ENCODE results near the gene CNTNAP2. TPM values are rescaled to one million over a fixed set of nuclear protein-coding genes. Genes with fewer than 3 reads are reported as not detected.

Gene CNTNAP2
- total RNA-seq, 1 experiment from 2014 or later = 64.5 TPM

- H3K4me1 ChIP-seq (ENCODE audit: insufficient read depth, low read length) = no peaks in the 10 kb centered on the region; the same call in 1 of the 2 replicates
- H2AK5ac ChIP-seq (ENCODE audit: insufficient read length, low read length) = no peak overlapping the region
- no peak overlapping the region for H4K5ac ChIP-seq (ENCODE audit: insufficient read length, low read depth, low read length)
- no peaks in the 10 kb centered on the region for H3K27me3 ChIP-seq (ENCODE audit: insufficient read depth, low read length)
- H2BK12ac ChIP-seq (ENCODE audit: insufficient read length, low read depth, low read length) = no peak overlapping the region
- no peak overlapping the region for H3K56ac ChIP-seq (ENCODE audit: insufficient read length, low read depth, low read length)
- Mint-ChIP-seq H3K27me3 (ENCODE audit: low read depth) (no peaks in the 10 kb centered on the region), H3K36me3 (ENCODE audit: insufficient read depth in 1 of 3, low read depth in 3 of 3) (no peaks in the 10 kb centered on the region; a peak in 1 of 7 replicates), H3K27ac (no peak overlapping the region), H3K4me1 (peaks cover 5 to 7% of the 10 kb centered on the region in 2 experiments), H3K9me3 (no peaks in the 10 kb centered on the region), H3K4me3 (no peak overlapping the region)
- H2AFZ ChIP-seq (ENCODE audit: low read length) = no peak overlapping the region
- H4K91ac ChIP-seq (ENCODE audit: insufficient read length, low read depth, low read length) = no peak overlapping the region
- no peak overlapping the region for H3K4me2 ChIP-seq (ENCODE audit: insufficient read depth, insufficient read length, low read length)
- no peak overlapping the region for H3K18ac ChIP-seq (ENCODE audit: insufficient read length, low read depth, low read length)
- TF ChIP-seq, protein P1, sequence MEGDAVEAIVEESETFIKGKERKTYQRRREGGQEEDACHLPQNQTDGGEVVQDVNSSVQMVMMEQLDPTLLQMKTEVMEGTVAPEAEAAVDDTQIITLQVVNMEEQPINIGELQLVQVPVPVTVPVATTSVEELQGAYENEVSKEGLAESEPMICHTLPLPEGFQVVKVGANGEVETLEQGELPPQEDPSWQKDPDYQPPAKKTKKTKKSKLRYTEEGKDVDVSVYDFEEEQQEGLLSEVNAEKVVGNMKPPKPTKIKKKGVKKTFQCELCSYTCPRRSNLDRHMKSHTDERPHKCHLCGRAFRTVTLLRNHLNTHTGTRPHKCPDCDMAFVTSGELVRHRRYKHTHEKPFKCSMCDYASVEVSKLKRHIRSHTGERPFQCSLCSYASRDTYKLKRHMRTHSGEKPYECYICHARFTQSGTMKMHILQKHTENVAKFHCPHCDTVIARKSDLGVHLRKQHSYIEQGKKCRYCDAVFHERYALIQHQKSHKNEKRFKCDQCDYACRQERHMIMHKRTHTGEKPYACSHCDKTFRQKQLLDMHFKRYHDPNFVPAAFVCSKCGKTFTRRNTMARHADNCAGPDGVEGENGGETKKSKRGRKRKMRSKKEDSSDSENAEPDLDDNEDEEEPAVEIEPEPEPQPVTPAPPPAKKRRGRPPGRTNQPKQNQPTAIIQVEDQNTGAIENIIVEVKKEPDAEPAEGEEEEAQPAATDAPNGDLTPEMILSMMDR (conservative IDR thresholded peaks at IDR 0.05) = no peak
- no peak overlapping the region for H3K23ac ChIP-seq (ENCODE audit: insufficient read length, low read depth, low read length)
- no peak overlapping the region for H2BK120ac ChIP-seq (ENCODE audit: low read depth, low read length, poor library complexity, severe bottlenecking)
- H3K23me2 ChIP-seq (ENCODE audit: insufficient read length, low read depth, low read length, poor library complexity, severe bottlenecking) = no peaks in the 10 kb centered on the region
- no peak overlapping the region for H3K27ac ChIP-seq (ENCODE audit: insufficient read length, low read depth, low read length)
- no peak overlapping the region for H4K8ac ChIP-seq (replicated peaks; ENCODE audit: insufficient read length, low read depth, low read length)
- no peak for DNase-seq
- no peak overlapping the region for H3K9ac ChIP-seq (ENCODE audit: extremely low read depth, insufficient read length, low read length)
- H4K20me1 ChIP-seq (ENCODE audit: control insufficient read depth, insufficient read depth, insufficient read length) = no peaks in the 10 kb centered on the region
- H3K4ac ChIP-seq (ENCODE audit: low read depth, low read length) = no peak overlapping the region
- no CpG with 5 or more reads among the region's 5 CpGs for WGBS (ENCODE audit: extremely low coverage, insufficient read length, low lambda C conversion rate)
- H2BK5ac ChIP-seq (ENCODE audit: insufficient read length, low read length) = no peak overlapping the region
- no peaks in the 10 kb centered on the region for H3K9me3 ChIP-seq (ENCODE audit: control insufficient read depth, low read depth, low read length)
- no peak overlapping the region for H2BK20ac ChIP-seq (ENCODE audit: low read depth, low read length, poor library complexity, severe bottlenecking)
- H2BK15ac ChIP-seq (ENCODE audit: low read depth, low read length) = no peak overlapping the region
- H3K14ac ChIP-seq (ENCODE audit: insufficient read depth, low read length) = no peak overlapping the region
- no peaks in the 10 kb centered on the region for H3K79me2 ChIP-seq (ENCODE audit: insufficient read depth, low read length)
- H3T11ph ChIP-seq (ENCODE audit: low read length) = no peak overlapping the region
- no peaks in the 10 kb centered on the region for H3K79me1 ChIP-seq (ENCODE audit: insufficient read depth, low read depth, low read length, poor library complexity, severe bottlenecking)
Measured at GRCh38 chr7:147053746-147054145, 937.1 kb downstream of the CNTNAP2 start.
